ENCODE measurements around the gene TDRD9.

- TF ChIP-seq REST (IDR thresholded peaks at IDR 0.05; ENCODE audit: insufficient read depth in 1 of 2, low read depth in 2 of 2, low read length in 1 of 2) (no peak), CTCF (IDR thresholded peaks at IDR 0.05) (no peak), SIN3A (IDR thresholded peaks at IDR 0.05; ENCODE audit: borderline replicate concordance, insufficient read depth, low read depth, low read length) (no peak), POLR2AphosphoS5 (IDR thresholded peaks at IDR 0.05; ENCODE audit: low read depth, low read length) (no peak)
These were observed 134.0 kb downstream of the TDRD9 start for GRCh38 chr14:104062281-104062680.

Data from Panc1 (cell line).